Measurements from ENCODE around the gene IL17C.

The IL17C gene

DNA sequence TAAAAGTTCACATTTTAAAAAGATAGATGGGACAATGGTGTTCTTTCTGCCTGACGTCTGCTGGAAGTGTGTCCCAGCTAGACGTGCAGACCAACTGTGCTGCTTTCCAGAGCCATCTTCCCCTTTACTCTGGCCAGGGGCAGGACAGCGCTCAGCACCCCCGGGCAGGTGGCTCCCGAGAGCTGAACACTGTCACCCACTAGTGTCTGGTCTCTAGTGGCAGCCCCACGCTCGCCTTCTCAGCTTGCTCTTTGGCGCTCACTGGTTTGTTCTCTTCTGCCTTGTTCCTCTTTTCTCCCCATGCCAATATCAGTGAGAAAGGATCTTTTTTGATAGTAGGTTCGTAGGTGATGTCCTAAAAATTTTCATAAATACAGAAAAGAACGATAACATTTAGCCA lies 42.5 kb upstream of the IL17C start:
- H3K23ac ChIP-seq (ENCODE audit: low read length): no peak overlapping the region
- peaks cover 45 to 50% of the 10 kb centered on the region in 2 experiments for H3K36me3 ChIP-seq (ENCODE audit: control insufficient read depth in 1 of 2, insufficient read depth in 2 of 2, low read length in 2 of 2)
- H2BK5ac ChIP-seq (ENCODE audit: low read depth, low read length, poor library complexity): no peak overlapping the region
- no peaks in the 10 kb centered on the region for H3K79me2 ChIP-seq (ENCODE audit: control insufficient read depth, insufficient read depth, low read length, poor library complexity)
- H3K9ac ChIP-seq (ENCODE audit: low read length): no peak overlapping the region
- no peak overlapping the region for H3K14ac ChIP-seq (ENCODE audit: low read length)
- H2AK5ac ChIP-seq (ENCODE audit: low read length): no peak overlapping the region
- WGBS (ENCODE audit: extremely low coverage, insufficient coverage, insufficient read length): no CpG with 5 or more reads among the region's 10 CpGs
- no peak overlapping the region for H2AFZ ChIP-seq (ENCODE audit: insufficient read depth, low read length, poor library complexity)
- H3K4ac ChIP-seq (ENCODE audit: low read depth, low read length): no peak overlapping the region
- no peak overlapping the region for H4K12ac ChIP-seq (ENCODE audit: low read depth, low read length)
- DNase-seq: no peak
- no peak overlapping the region for H4K8ac ChIP-seq (ENCODE audit: low read depth, low read length)
- H3K27me3 ChIP-seq (ENCODE audit: insufficient read depth, low read length): no peaks in the 10 kb centered on the region
- no peaks in the 10 kb centered on the region for H3K79me1 ChIP-seq (ENCODE audit: low read length)
- no peaks in the 10 kb centered on the region for H3K4me1 ChIP-seq (ENCODE audit: control insufficient read depth in 1 of 2, insufficient read depth in 2 of 2, low read length in 2 of 2)
- no peak overlapping the region for H3K4me3 ChIP-seq (ENCODE audit: low read depth, low read length)
- H4K91ac ChIP-seq (ENCODE audit: low read depth, low read length): no peak overlapping the region
- no peak overlapping the region for H2BK120ac ChIP-seq (ENCODE audit: insufficient read depth, low read length, poor library complexity)
- H2BK12ac ChIP-seq (ENCODE audit: low read length): no peak overlapping the region
- H3K27ac ChIP-seq (ENCODE audit: low read depth, low read length): no peak overlapping the region
- H3K4me2 ChIP-seq (ENCODE audit: low read length): no peak overlapping the region
- H3K9me3 ChIP-seq (ENCODE audit: insufficient read depth, low read depth, low read length): peaks cover 2% of the 10 kb centered on the region
- H3K18ac ChIP-seq (ENCODE audit: low read length): peak overlapping the region; percentile 29

DNA sequence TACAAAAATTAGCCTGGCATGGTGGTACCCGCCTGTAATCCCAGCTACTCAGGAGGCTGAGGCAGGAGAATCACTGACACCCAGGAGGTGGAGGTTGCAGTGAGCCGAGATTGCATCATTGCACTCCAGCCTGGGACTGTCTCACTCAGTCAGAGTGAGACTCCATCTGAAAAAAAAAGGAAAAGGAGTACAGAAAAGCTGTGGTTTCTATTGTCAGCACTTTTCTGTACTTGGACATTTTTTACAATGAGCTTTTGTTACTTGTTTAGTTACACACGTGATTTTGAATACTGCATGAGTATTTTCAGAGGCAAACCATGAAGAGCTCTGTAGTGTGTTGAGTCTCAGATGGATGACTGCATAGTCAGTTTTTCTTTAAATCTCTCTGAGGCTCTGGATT lies 41.9 kb upstream of the IL17C start:
- Histone ChIP-seq H3K23ac (ENCODE audit: low read length) (no peak overlapping the region), H3K79me2 (ENCODE audit: control insufficient read depth, insufficient read depth, low read length, poor library complexity) (no peaks in the 10 kb centered on the region), H3K18ac (ENCODE audit: low read length) (no peak overlapping the region), H2AK5ac (ENCODE audit: low read length) (no peak overlapping the region), H3K4ac (ENCODE audit: low read depth, low read length) (no peak overlapping the region), H3K79me1 (ENCODE audit: low read length) (no peaks in the 10 kb centered on the region), H3K4me3 (ENCODE audit: low read depth, low read length) (no peak overlapping the region), H3K36me3 (ENCODE audit: control insufficient read depth in 1 of 2, insufficient read depth in 2 of 2, low read length in 2 of 2) (peaks cover 46 to 55% of the 10 kb centered on the region in 2 experiments), H2AFZ (ENCODE audit: insufficient read depth, low read length, poor library complexity) (no peak overlapping the region), H4K8ac (ENCODE audit: low read depth, low read length) (no peak overlapping the region), H3K9ac (ENCODE audit: low read length) (no peak overlapping the region), H2BK120ac (ENCODE audit: insufficient read depth, low read length, poor library complexity) (no peak overlapping the region), H3K27me3 (ENCODE audit: insufficient read depth, low read length) (no peaks in the 10 kb centered on the region), H2BK12ac (ENCODE audit: low read length) (no peak overlapping the region), H3K14ac (ENCODE audit: low read length) (no peak overlapping the region), H4K91ac (ENCODE audit: low read depth, low read length) (no peak overlapping the region), H4K12ac (ENCODE audit: low read depth, low read length) (no peak overlapping the region), H3K4me1 (ENCODE audit: control insufficient read depth in 1 of 2, insufficient read depth in 2 of 2, low read length in 2 of 2) (no peaks in the 10 kb centered on the region), H3K9me3 (ENCODE audit: insufficient read depth, low read depth, low read length) (peaks cover 2% of the 10 kb centered on the region), H3K27ac (ENCODE audit: low read depth, low read length) (no peak overlapping the region), H3K4me2 (ENCODE audit: low read length) (no peak overlapping the region), H2BK5ac (ENCODE audit: low read depth, low read length, poor library complexity) (no peak overlapping the region)
- WGBS (ENCODE audit: extremely low coverage, insufficient coverage, insufficient read length): no CpG with 5 or more reads among the region's 3 CpGs
- DNase-seq: peak in 1 of 2 donors; percentile 19

DNA sequence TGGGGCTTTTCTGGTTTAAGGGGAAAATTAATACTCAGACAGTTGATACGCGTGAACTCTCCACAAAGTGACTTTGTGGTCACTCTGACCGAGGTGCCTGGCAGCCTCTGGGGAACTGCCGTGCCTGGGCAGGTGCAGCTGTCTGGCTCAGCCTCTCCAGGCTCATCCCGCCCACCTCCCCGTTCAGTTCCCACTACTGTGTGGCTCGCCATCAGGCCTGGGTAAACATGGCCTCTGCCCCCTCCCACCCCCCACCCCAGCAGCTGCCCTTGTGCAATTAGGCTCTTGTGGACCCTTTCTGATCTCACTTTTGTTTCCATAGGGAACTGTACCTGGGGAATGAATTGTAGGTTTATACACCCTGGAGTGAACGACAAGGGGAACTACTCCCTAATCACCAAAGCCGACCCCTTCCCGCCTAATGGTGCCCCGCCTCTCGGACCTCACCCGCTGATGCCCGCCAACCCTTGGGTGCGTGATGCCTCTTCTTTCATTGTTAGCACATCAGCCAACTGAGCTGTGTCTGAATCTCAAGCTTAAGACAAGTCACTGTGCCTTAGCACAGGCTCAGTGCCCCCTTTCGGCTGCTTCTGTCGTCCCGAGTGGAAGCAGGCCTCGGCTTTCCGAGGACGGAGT lies 40.4 kb upstream of the IL17C start:
- Histone ChIP-seq H3K27me3 (ENCODE audit: insufficient read depth, low read length) (no peaks in the 10 kb centered on the region), H3K4me3 (ENCODE audit: low read depth, low read length) (no peak overlapping the region), H2BK120ac (ENCODE audit: insufficient read depth, low read length, poor library complexity) (no peak overlapping the region), H3K79me2 (ENCODE audit: control insufficient read depth, insufficient read depth, low read length, poor library complexity) (no peaks in the 10 kb centered on the region), H3K14ac (ENCODE audit: low read length) (no peak overlapping the region), H2AFZ (ENCODE audit: insufficient read depth, low read length, poor library complexity) (no peak overlapping the region), H3K4me2 (ENCODE audit: low read length) (no peak overlapping the region), H3K9me3 (ENCODE audit: insufficient read depth, low read depth, low read length) (peaks cover 3% of the 10 kb centered on the region), H2AK5ac (ENCODE audit: low read length) (no peak overlapping the region), H4K91ac (ENCODE audit: low read depth, low read length) (no peak overlapping the region), H3K36me3 (ENCODE audit: control insufficient read depth in 1 of 2, insufficient read depth in 2 of 2, low read length in 2 of 2) (peaks cover 49 to 59% of the 10 kb centered on the region in 2 experiments), H3K23ac (ENCODE audit: low read length) (no peak overlapping the region), H4K8ac (ENCODE audit: low read depth, low read length) (no peak overlapping the region), H2BK5ac (ENCODE audit: low read depth, low read length, poor library complexity) (no peak overlapping the region), H3K4me1 (ENCODE audit: control insufficient read depth in 1 of 2, insufficient read depth in 2 of 2, low read length in 2 of 2) (no peaks in the 10 kb centered on the region), H2BK12ac (ENCODE audit: low read length) (no peak overlapping the region), H3K9ac (ENCODE audit: low read length) (no peak overlapping the region), H3K18ac (ENCODE audit: low read length) (no peak overlapping the region), H3K27ac (ENCODE audit: low read depth, low read length) (no peak overlapping the region), H4K12ac (ENCODE audit: low read depth, low read length) (no peak overlapping the region), H3K79me1 (ENCODE audit: low read length) (no peaks in the 10 kb centered on the region), H3K4ac (ENCODE audit: low read depth, low read length) (no peak overlapping the region)
- no peak for DNase-seq
- no CpG with 5 or more reads among the region's 21 CpGs for WGBS (ENCODE audit: extremely low coverage, insufficient coverage, insufficient read length)

DNA sequence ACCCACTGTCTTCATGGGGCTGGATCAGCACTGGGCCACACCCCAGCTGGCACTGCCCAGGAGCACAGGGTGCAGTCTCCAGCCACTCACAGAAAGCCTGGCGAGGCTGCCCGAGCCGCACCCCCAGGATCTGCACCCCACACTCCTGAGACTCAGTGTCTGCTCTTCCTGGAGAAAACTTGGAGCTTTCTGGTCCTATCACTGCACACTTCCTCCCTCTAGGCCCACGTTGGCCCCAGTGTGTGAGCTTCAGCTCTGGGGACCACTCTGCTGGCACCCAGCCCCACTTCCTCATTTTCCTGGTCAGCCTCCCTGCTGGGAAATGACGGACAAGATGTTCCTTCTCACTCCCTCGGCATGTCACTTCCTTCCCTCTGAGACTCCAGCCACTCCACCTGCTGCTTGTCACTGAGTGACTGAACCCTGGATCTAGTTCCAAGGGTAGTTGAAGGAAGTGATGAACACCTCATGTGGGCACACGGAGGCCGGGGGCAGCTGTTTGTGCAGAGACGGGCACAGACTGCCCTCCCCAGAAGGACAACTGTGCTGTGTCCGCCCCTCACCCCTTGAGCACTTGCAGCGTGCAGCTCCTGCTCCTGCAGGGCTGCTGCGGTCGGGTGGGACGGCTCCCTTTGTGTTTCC lies 39.2 kb upstream of the IL17C start:
- H2BK12ac ChIP-seq (ENCODE audit: low read length): no peak overlapping the region

More for the DNA sequence above, 39.2 kb upstream of the IL17C start:
- H3K4me3 ChIP-seq (ENCODE audit: low read depth, low read length): no peak overlapping the region
- no peak overlapping the region for H2AK5ac ChIP-seq (ENCODE audit: low read length)
- H3K4me1 ChIP-seq (ENCODE audit: control insufficient read depth in 1 of 2, insufficient read depth in 2 of 2, low read length in 2 of 2): no peaks in the 10 kb centered on the region
- H3K4me2 ChIP-seq (ENCODE audit: low read length): no peak overlapping the region
- H4K8ac ChIP-seq (ENCODE audit: low read depth, low read length): no peak overlapping the region
- no peak overlapping the region for H3K14ac ChIP-seq (ENCODE audit: low read length)
- H4K12ac ChIP-seq (ENCODE audit: low read depth, low read length): no peak overlapping the region
- WGBS (ENCODE audit: extremely low coverage, insufficient coverage, insufficient read length): no CpG with 5 or more reads among the region's 14 CpGs
- H2BK120ac ChIP-seq (ENCODE audit: insufficient read depth, low read length, poor library complexity): no peak overlapping the region
- H3K27ac ChIP-seq (ENCODE audit: low read depth, low read length): no peak overlapping the region
- H2AFZ ChIP-seq (ENCODE audit: insufficient read depth, low read length, poor library complexity): no peak overlapping the region
- H2BK5ac ChIP-seq (ENCODE audit: low read depth, low read length, poor library complexity): no peak overlapping the region
- H3K36me3 ChIP-seq (ENCODE audit: control insufficient read depth in 1 of 2, insufficient read depth in 2 of 2, low read length in 2 of 2): peaks cover 41 to 56% of the 10 kb centered on the region in 2 experiments
- H3K27me3 ChIP-seq (ENCODE audit: insufficient read depth, low read length): no peaks in the 10 kb centered on the region
- no peak overlapping the region for H3K23ac ChIP-seq (ENCODE audit: low read length)
- H3K9me3 ChIP-seq (ENCODE audit: insufficient read depth, low read depth, low read length): peaks cover 2% of the 10 kb centered on the region
- H3K79me1 ChIP-seq (ENCODE audit: low read length): no peaks in the 10 kb centered on the region
- peak; percentile 9 to 31 for DNase-seq
- H3K18ac ChIP-seq (ENCODE audit: low read length): no peak overlapping the region
- no peak overlapping the region for H3K9ac ChIP-seq (ENCODE audit: low read length)
- H4K91ac ChIP-seq (ENCODE audit: low read depth, low read length): no peak overlapping the region
- no peak overlapping the region for H3K4ac ChIP-seq (ENCODE audit: low read depth, low read length)
- no peaks in the 10 kb centered on the region for H3K79me2 ChIP-seq (ENCODE audit: control insufficient read depth, insufficient read depth, low read length, poor library complexity)
